T-helper 2 cell treated with Interferon-gamma antibody and Interleukin-4, amounts not matched to agents 5 μg/mL and 100 μg/mL, for 36 hours (primary cell): Measurements from ENCODE around the gene PAK3.

Source experiments
- DNase-seq: peaks from one replicate; pipeline ENCODE4 v3.0.0; 2021; ENCODE audit warnings: low spot score
- H3K27ac Mint-ChIP-seq: one replicate; pipeline ENCODE4 v1.8.0; 2021; ENCODE audit warnings: mild to moderate bottlenecking, mixed read lengths
- H3K27me3 Mint-ChIP-seq: one replicate; pipeline ENCODE4 v1.8.0; 2021; ENCODE audit warnings: low read depth, mixed read lengths
- H3K36me3 Mint-ChIP-seq: one replicate; pipeline ENCODE4 v1.8.0; 2021; ENCODE audit warnings: low read depth, mixed read lengths
- H3K4me1 Mint-ChIP-seq: one replicate; pipeline ENCODE4 v1.8.0; 2021; ENCODE audit warnings: low read depth, mixed read lengths
- H3K4me3 Mint-ChIP-seq: one replicate; pipeline ENCODE4 v1.8.0; 2022; ENCODE audit warnings: mild to moderate bottlenecking, moderate library complexity, mixed read lengths
- H3K9me3 Mint-ChIP-seq: one replicate; pipeline ENCODE4 v1.8.0; 2021; ENCODE audit warnings: mixed read lengths

The PAK3 gene

GRCh38 chrX:111167334-111167733 is 71.3 kb downstream of the PAK3 start:
- Mint-ChIP-seq H3K27me3 (no peaks in the 10 kb centered on the region), H3K4me1 (peaks cover 3% of the 10 kb centered on the region)

GRCh38 chrX:111168314-111168713 is 72.3 kb downstream of the PAK3 start:
- H3K4me1 Mint-ChIP-seq = peaks cover 3% of the 10 kb centered on the region
- no peak overlapping the region for H3K27ac Mint-ChIP-seq
- H3K9me3 Mint-ChIP-seq = no peaks in the 10 kb centered on the region
- H3K36me3 Mint-ChIP-seq = no peaks in the 10 kb centered on the region
- H3K27me3 Mint-ChIP-seq = no peaks in the 10 kb centered on the region
- H3K4me3 Mint-ChIP-seq = no peak overlapping the region
- DNase-seq = no peak

More at GRCh38 chrX:111167334-111167733, 71.3 kb downstream of the PAK3 start:
- no peaks in the 10 kb centered on the region for H3K36me3 Mint-ChIP-seq
- no peak overlapping the region for H3K4me3 Mint-ChIP-seq
- H3K9me3 Mint-ChIP-seq = no peaks in the 10 kb centered on the region
- no peak overlapping the region for H3K27ac Mint-ChIP-seq
- DNase-seq = no peak

GRCh38 chrX:111169141-111169540 is 73.2 kb downstream of the PAK3 start:
- H3K27me3 Mint-ChIP-seq = no peaks in the 10 kb centered on the region
- H3K9me3 Mint-ChIP-seq = no peaks in the 10 kb centered on the region
- no peak for DNase-seq
- H3K36me3 Mint-ChIP-seq = no peaks in the 10 kb centered on the region
- H3K4me1 Mint-ChIP-seq = peaks cover 3% of the 10 kb centered on the region
- H3K4me3 Mint-ChIP-seq = no peak overlapping the region
- no peak overlapping the region for H3K27ac Mint-ChIP-seq

- peak; percentile 8 for DNase-seq
- Mint-ChIP-seq H3K36me3 (no peaks in the 10 kb centered on the region), H3K27me3 (no peaks in the 10 kb centered on the region), H3K27ac (no peak overlapping the region), H3K4me1 (peaks cover 3% of the 10 kb centered on the region), H3K4me3 (no peak overlapping the region), H3K9me3 (no peaks in the 10 kb centered on the region)
These were observed 74.0 kb downstream of the PAK3 start for GRCh38 chrX:111170017-111170416.

- no peak for DNase-seq
- H3K27me3 Mint-ChIP-seq = no peaks in the 10 kb centered on the region
- H3K36me3 Mint-ChIP-seq = no peaks in the 10 kb centered on the region
- H3K9me3 Mint-ChIP-seq = no peaks in the 10 kb centered on the region
- H3K4me1 Mint-ChIP-seq = no peaks in the 10 kb centered on the region
- no peak overlapping the region for H3K4me3 Mint-ChIP-seq
- H3K27ac Mint-ChIP-seq = no peak overlapping the region
These were observed 84.8 kb downstream of the PAK3 start for GRCh38 chrX:111180750-111181240.

DNA sequence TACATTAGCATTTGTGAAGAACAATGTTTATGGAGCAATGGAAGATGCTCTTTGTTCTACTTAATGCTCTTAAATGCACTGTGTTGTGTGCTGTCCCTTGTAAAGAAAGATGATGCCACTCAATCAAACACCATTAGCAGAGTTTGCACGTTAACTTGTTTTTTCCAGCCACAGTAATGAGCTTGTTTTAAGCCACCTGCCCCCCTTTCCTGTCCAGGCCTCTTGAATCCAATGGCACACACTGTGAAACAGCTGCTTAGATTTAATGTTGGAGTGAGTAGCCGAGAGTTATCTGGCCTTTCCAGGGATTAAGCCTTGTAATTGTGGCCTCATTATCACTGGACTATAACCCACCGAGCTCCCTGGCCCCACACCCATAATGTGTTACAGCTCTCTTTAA is 86.0 kb downstream of the PAK3 start:
- Mint-ChIP-seq H3K27me3 (no peaks in the 10 kb centered on the region), H3K36me3 (no peaks in the 10 kb centered on the region), H3K4me3 (no peak overlapping the region), H3K27ac (no peak overlapping the region), H3K4me1 (no peaks in the 10 kb centered on the region), H3K9me3 (no peaks in the 10 kb centered on the region)
- DNase-seq = no peak

- no peak for DNase-seq
- H3K27ac Mint-ChIP-seq = no peak overlapping the region
- no peaks in the 10 kb centered on the region for H3K27me3 Mint-ChIP-seq
- H3K4me3 Mint-ChIP-seq = no peak overlapping the region
- no peaks in the 10 kb centered on the region for H3K4me1 Mint-ChIP-seq
- H3K36me3 Mint-ChIP-seq = no peaks in the 10 kb centered on the region
- H3K9me3 Mint-ChIP-seq = no peaks in the 10 kb centered on the region
These were observed 87.0 kb downstream of the PAK3 start for GRCh38 chrX:111182997-111183396.

- Mint-ChIP-seq H3K27me3 (peaks cover 3% of the 10 kb centered on the region), H3K36me3 (no peaks in the 10 kb centered on the region), H3K9me3 (no peaks in the 10 kb centered on the region), H3K4me1 (no peaks in the 10 kb centered on the region), H3K4me3 (no peak overlapping the region), H3K27ac (no peak overlapping the region)
- DNase-seq = no peak
These were observed 95.6 kb downstream of the PAK3 start for GRCh38 chrX:111191598-111191997.

DNA sequence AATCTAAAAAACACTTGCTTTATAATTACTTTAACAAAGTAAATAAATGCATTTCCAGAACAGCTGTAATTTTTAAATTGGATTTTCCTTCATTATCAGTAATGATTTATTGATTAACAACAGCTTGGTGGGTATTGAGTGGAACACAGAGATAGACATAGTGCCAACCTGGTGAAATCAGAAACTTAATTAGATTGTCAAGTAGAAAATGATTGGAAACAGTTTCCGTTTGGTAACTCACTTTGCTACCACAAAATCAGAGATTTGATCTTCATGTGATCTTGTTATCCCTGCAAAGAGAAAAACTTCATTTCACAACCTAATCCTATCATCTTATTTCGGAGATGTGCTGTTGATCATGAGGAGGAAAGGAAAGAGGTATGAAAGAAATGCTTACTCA is 103.5 kb downstream of the PAK3 start:
- no peaks in the 10 kb centered on the region for H3K36me3 Mint-ChIP-seq
- H3K27me3 Mint-ChIP-seq = peaks cover 5% of the 10 kb centered on the region
- no peak overlapping the region for H3K27ac Mint-ChIP-seq
- no peak for DNase-seq
- no peak overlapping the region for H3K4me3 Mint-ChIP-seq
- no peaks in the 10 kb centered on the region for H3K4me1 Mint-ChIP-seq
- no peaks in the 10 kb centered on the region for H3K9me3 Mint-ChIP-seq

DNA sequence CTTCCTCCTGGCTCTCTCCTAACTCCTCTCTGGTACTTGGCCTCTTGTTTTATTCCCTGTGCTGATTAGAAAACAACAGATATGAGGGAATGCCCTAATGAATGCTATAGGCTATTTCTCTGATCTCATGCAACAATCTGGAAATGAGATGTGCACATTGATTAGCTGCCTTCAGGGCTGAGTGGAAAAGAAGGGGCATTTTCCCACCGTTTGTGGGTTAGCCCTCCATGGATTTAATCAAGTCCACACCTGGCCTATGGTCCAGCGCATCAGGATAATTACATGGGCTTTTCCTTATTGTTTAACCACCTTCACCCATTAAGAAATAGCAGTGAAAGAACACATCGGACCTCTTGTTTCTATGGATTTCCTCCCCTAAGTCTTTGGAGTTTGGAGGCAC is 104.3 kb downstream of the PAK3 start:
- no peaks in the 10 kb centered on the region for H3K4me1 Mint-ChIP-seq

GRCh38 chrX:111207851-111208250 is 111.9 kb downstream of the PAK3 start:
- Mint-ChIP-seq H3K36me3 (no peaks in the 10 kb centered on the region), H3K9me3 (no peaks in the 10 kb centered on the region), H3K4me1 (no peaks in the 10 kb centered on the region), H3K27ac (no peak overlapping the region), H3K4me3 (no peak overlapping the region), H3K27me3 (no peaks in the 10 kb centered on the region)
- DNase-seq = no peak

More for the DNA sequence above, 104.3 kb downstream of the PAK3 start:
- Mint-ChIP-seq H3K4me3 (no peak overlapping the region), H3K9me3 (no peaks in the 10 kb centered on the region), H3K36me3 (no peaks in the 10 kb centered on the region), H3K27ac (no peak overlapping the region), H3K27me3 (peaks cover 5% of the 10 kb centered on the region)
- no peak for DNase-seq

- H3K27ac Mint-ChIP-seq = no peak overlapping the region
- no peaks in the 10 kb centered on the region for H3K4me1 Mint-ChIP-seq
- DNase-seq = no peak
- H3K27me3 Mint-ChIP-seq = peaks cover 5% of the 10 kb centered on the region
- no peaks in the 10 kb centered on the region for H3K9me3 Mint-ChIP-seq
- H3K4me3 Mint-ChIP-seq = no peak overlapping the region
- H3K36me3 Mint-ChIP-seq = no peaks in the 10 kb centered on the region
These were observed 120.4 kb downstream of the PAK3 start for GRCh38 chrX:111216293-111216801.

- no peaks in the 10 kb centered on the region for H3K27me3 Mint-ChIP-seq
- H3K9me3 Mint-ChIP-seq = no peaks in the 10 kb centered on the region
- H3K36me3 Mint-ChIP-seq = no peaks in the 10 kb centered on the region
- no peak overlapping the region for H3K27ac Mint-ChIP-seq
- H3K4me3 Mint-ChIP-seq = no peak overlapping the region
- H3K4me1 Mint-ChIP-seq = no peaks in the 10 kb centered on the region
- DNase-seq = no peak
These were observed 148.3 kb downstream of the PAK3 start for GRCh38 chrX:111244235-111244750.

- Mint-ChIP-seq H3K4me1 (no peaks in the 10 kb centered on the region), H3K36me3 (no peaks in the 10 kb centered on the region), H3K27ac (no peak overlapping the region), H3K4me3 (no peak overlapping the region), H3K27me3 (no peaks in the 10 kb centered on the region), H3K9me3 (no peaks in the 10 kb centered on the region)
- DNase-seq = no peak
These were observed 159.1 kb downstream of the PAK3 start for GRCh38 chrX:111254896-111255693.
